Parathyroid adenoma (tissue), 2 donors: ENCODE data around the gene FREM3.

ENCODE experiments used
- H2AFZ ChIP-seq: fragments of 300-600 bp; sonication (generic); one replicate; pipeline ENCODE4 v1.7.0; 2017; ENCODE audit warnings: antibody characterized with exemption, mild to moderate bottlenecking
- H3K27ac ChIP-seq: fragments of 300-600 bp; sonication (generic); one replicate; pipeline ENCODE4 v1.7.0; 2017
- H3K27me3 ChIP-seq: fragments of 300-600 bp; sonication (generic); one replicate; pipeline ENCODE4 v1.7.0; 2017; ENCODE audit warnings: low read length; ENCODE audit not compliant: control insufficient read depth, insufficient read depth
- H3K36me3 ChIP-seq: fragments of 300-600 bp; sonication (generic); one replicate; pipeline ENCODE4 v1.7.0; 2017; ENCODE audit warnings: low read length; ENCODE audit not compliant: control insufficient read depth, insufficient read depth
- H3K4me1 ChIP-seq: fragments of 300-600 bp; sonication (generic); one replicate; pipeline ENCODE4 v1.7.0; 2017; ENCODE audit warnings: control low read depth
- H3K4me2 ChIP-seq: fragments of 300-600 bp; sonication (generic); one replicate; pipeline ENCODE4 v1.7.0; 2017; ENCODE audit warnings: low read length
- H3K4me3 ChIP-seq: fragments of 300-600 bp; sonication (generic); one replicate; pipeline ENCODE4 v1.7.0; 2017; ENCODE audit warnings: low read depth, low read length
- H3K79me2 ChIP-seq: fragments of 300-600 bp; sonication (generic); one replicate; pipeline ENCODE4 v1.7.0; 2017; ENCODE audit warnings: control low read depth
- H3K9ac ChIP-seq: fragments of 300-600 bp; sonication (generic); one replicate; pipeline ENCODE4 v1.7.0; 2017; ENCODE audit warnings: mild to moderate bottlenecking
- H3K9me3 ChIP-seq: fragments of 300-600 bp; sonication (generic); one replicate; pipeline ENCODE4 v1.7.0; 2017; ENCODE audit warnings: low read length; ENCODE audit not compliant: control insufficient read depth
- TF ChIP-seq, protein P1 (sequence below): fragments of 300-600 bp; sonication (generic); IDR thresholded peaks from one replicate; pipeline ENCODE4 v1.7.0; 2017; ENCODE audit warnings: antibody characterized with exemption, mild to moderate bottlenecking
- donor health status: primary hyperparathyroidism.

The FREM3 gene

DNA sequence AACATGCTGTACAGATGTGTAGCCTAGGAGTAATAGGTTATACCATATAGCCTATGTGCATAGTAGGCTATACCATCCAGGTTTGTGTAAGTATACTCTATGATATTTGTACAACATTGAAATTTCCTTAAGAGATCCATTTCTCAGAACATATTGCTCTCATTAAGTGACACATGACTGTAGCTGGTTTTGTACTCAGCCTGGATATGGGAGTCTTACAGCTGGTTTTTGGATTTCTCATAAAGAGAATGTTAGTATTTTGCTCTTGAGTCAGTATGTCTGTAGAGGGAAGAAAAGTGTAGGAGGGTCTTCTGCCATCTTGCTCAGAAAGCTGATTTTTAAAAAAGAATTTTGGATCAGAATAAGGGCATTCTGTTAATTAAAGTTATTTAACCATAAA is 101.7 kb downstream of the FREM3 start:
- Histone ChIP-seq H3K4me3 (no peak overlapping the region), H3K9ac (no peak overlapping the region), H3K27me3 (no peaks in the 10 kb centered on the region), H3K79me2 (no peaks in the 10 kb centered on the region), H3K36me3 (no peaks in the 10 kb centered on the region), H3K4me2 (no peak overlapping the region), H3K27ac (no peak overlapping the region), H3K9me3 (no peaks in the 10 kb centered on the region), H2AFZ (no peak overlapping the region), H3K4me1 (no peaks in the 10 kb centered on the region)
- TF ChIP-seq, protein P1, sequence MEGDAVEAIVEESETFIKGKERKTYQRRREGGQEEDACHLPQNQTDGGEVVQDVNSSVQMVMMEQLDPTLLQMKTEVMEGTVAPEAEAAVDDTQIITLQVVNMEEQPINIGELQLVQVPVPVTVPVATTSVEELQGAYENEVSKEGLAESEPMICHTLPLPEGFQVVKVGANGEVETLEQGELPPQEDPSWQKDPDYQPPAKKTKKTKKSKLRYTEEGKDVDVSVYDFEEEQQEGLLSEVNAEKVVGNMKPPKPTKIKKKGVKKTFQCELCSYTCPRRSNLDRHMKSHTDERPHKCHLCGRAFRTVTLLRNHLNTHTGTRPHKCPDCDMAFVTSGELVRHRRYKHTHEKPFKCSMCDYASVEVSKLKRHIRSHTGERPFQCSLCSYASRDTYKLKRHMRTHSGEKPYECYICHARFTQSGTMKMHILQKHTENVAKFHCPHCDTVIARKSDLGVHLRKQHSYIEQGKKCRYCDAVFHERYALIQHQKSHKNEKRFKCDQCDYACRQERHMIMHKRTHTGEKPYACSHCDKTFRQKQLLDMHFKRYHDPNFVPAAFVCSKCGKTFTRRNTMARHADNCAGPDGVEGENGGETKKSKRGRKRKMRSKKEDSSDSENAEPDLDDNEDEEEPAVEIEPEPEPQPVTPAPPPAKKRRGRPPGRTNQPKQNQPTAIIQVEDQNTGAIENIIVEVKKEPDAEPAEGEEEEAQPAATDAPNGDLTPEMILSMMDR, result no peak

DNA sequence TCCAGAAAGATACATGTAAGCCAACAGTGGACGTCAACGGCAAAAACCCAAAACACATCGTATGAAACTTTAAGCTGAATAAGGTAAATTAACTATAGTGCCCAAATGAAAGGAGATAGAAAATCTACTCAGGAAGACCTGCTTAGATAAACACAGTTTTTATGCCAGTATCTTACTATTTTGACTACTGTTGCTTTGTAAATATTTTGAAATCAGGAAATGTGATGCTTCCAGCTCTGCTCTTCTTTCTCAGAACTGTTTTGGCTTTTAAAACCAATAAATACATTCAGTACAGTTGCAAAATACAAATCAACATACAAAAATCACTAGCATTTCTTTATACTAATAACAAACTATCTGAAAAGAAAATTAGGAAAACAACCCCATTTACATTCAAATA is 103.2 kb downstream of the FREM3 start:
- TF ChIP-seq, protein P1, result no peak
- no peaks in the 10 kb centered on the region for H3K4me1 ChIP-seq
- no peaks in the 10 kb centered on the region for H3K9me3 ChIP-seq
- no peak overlapping the region for H3K9ac ChIP-seq
- H3K27me3 ChIP-seq, result no peaks in the 10 kb centered on the region
- H3K79me2 ChIP-seq, result no peaks in the 10 kb centered on the region
- H2AFZ ChIP-seq, result no peak overlapping the region
- no peak overlapping the region for H3K4me2 ChIP-seq
- no peak overlapping the region for H3K4me3 ChIP-seq
- H3K36me3 ChIP-seq, result no peaks in the 10 kb centered on the region
- H3K27ac ChIP-seq, result no peak overlapping the region

DNA sequence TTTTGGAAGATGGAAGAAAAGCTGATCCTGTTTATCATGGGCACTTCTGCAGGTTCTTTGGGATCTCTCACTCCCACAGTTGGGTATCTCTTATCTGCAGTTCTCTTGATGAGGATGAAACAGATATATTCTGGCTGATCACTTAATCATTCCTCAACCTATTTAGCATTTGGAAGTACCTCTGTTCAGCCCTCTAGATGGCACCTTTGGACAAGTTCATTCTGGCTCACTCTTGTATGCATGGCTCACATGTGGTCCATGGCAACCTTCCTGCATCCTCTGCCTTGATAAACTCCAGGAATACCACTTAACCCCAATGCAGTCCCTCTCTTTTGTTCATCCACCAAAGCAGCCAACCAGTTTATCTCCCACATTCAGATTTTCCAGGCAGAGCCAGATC is 112.8 kb downstream of the FREM3 start:
- TF ChIP-seq, protein P1, result no peak
- Histone ChIP-seq H3K27ac (no peak overlapping the region), H3K36me3 (no peaks in the 10 kb centered on the region), H3K4me2 (no peak overlapping the region), H3K9me3 (no peaks in the 10 kb centered on the region), H2AFZ (no peak overlapping the region), H3K4me1 (no peaks in the 10 kb centered on the region), H3K4me3 (no peak overlapping the region), H3K79me2 (no peaks in the 10 kb centered on the region), H3K9ac (no peak overlapping the region), H3K27me3 (no peaks in the 10 kb centered on the region)

DNA sequence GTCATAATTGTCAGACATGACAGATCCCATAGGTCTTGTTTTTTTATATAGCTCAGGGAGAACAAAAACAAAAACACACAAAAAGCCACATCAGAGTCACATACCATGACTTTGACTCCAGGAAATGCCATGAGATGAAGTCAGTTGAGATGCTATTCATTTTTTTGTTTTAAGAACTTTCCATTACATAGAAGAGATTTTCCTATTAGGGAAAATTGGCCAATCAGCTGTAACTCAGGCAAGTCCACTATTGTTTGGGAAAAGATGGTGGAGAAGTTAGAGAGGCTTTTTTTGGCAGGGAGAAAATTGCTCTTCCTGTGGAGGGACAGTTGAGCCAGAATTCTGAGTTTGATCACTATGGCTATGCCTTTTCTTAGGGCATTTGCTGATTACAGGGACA is 114.4 kb downstream of the FREM3 start:
- Histone ChIP-seq H3K4me2 (no peak overlapping the region), H3K4me3 (no peak overlapping the region), H3K9ac (no peak overlapping the region), H3K4me1 (no peaks in the 10 kb centered on the region), H3K9me3 (no peaks in the 10 kb centered on the region), H2AFZ (no peak overlapping the region), H3K27ac (no peak overlapping the region), H3K36me3 (no peaks in the 10 kb centered on the region), H3K79me2 (no peaks in the 10 kb centered on the region), H3K27me3 (no peaks in the 10 kb centered on the region)
- TF ChIP-seq, protein P1, result no peak

DNA sequence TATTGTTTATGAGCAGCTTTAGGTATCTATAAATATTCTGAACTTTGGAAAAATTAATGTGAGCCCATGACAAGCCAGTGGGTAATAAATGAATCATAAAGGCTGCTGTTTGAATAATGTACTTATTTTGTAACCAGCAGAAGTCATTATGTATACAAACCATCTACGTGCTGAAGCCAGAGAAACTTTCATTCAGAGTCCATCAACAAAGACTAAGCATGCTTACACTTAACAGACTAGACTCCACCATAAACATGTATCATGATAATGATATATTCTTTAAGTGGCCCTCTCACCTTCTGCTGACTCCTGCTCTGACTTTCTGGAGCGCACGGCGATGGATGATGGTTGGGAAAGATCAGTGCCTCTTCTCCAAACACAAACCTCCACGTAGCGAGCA is 114.9 kb downstream of the FREM3 start:
- no peak overlapping the region for H3K4me3 ChIP-seq
- no peak overlapping the region for H3K4me2 ChIP-seq
- H3K79me2 ChIP-seq, result no peaks in the 10 kb centered on the region
- H3K27ac ChIP-seq, result no peak overlapping the region
- TF ChIP-seq, protein P1, result no peak
- no peaks in the 10 kb centered on the region for H3K4me1 ChIP-seq
- H3K9me3 ChIP-seq, result no peaks in the 10 kb centered on the region
- no peaks in the 10 kb centered on the region for H3K36me3 ChIP-seq
- no peaks in the 10 kb centered on the region for H3K27me3 ChIP-seq
- no peak overlapping the region for H3K9ac ChIP-seq
- H2AFZ ChIP-seq, result no peak overlapping the region
